Esophagus mucosa (tissue), 1 donor: ENCODE measurements around the gene CBL. TPM values are rescaled to one million over a fixed set of nuclear protein-coding genes. Genes with fewer than 3 reads are reported as not detected.

Experiments used
- ATAC-seq: fragments of 200-7000 bp; cut with Tn5 transposase; one replicate; pipeline ENCODE4 v1.9.1; 2020
- total RNA-seq: library from RNA; stranded (reverse); gene quantifications from one replicate; pipeline ENCODE4 v1.2.4, GENCODE V29; 2023
- donor health status: DM: yes; HTN: yes; CAD: no.

Gene CBL
- total RNA-seq, 1 donor from 2014 or later = 11.0 TPM

DNA sequence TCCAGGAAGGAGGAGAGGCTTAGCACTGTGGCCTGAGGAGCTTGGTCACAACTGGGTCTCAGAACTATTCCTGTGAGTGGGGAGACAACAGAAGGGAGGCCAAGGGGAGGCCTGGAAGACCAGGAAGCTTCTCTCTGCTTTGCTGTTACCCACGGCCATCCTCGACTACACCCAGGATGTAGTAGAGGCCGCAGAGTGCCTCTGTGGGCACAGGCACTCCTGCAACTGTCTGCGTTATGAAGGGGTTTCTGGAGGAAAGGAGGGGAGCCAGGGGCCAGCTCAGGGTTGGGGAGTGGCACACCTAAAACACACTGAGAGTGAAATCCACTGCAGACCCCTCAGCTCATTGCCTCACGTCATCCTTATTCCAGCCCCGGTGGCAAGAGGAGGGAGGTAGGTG is 144.2 kb downstream of the CBL start:
- no peak for ATAC-seq

GRCh38 chr11:119351232-119351631 is 145.1 kb downstream of the CBL start:
- no peak for ATAC-seq

DNA sequence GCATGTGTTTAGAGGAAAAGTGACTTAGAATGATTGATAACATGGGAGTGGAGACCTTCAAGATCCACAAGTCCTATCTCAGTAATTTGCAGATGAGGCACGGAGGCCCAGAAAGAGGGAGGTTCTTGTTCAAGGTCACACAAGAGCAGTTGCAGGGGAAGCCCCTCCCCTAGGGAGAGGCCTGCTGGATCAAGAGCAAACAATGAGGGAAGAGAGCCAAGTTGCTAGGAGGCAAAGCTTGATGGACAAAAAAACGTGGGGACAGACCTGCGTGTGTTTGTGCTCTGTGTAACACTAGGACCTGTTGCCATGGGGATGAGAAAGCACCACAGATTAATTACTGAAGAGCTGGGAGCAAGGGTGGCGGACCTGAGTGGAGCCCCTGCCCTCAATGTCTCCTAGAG is 146.7 kb downstream of the CBL start:
- ATAC-seq = peak; percentile 51

DNA sequence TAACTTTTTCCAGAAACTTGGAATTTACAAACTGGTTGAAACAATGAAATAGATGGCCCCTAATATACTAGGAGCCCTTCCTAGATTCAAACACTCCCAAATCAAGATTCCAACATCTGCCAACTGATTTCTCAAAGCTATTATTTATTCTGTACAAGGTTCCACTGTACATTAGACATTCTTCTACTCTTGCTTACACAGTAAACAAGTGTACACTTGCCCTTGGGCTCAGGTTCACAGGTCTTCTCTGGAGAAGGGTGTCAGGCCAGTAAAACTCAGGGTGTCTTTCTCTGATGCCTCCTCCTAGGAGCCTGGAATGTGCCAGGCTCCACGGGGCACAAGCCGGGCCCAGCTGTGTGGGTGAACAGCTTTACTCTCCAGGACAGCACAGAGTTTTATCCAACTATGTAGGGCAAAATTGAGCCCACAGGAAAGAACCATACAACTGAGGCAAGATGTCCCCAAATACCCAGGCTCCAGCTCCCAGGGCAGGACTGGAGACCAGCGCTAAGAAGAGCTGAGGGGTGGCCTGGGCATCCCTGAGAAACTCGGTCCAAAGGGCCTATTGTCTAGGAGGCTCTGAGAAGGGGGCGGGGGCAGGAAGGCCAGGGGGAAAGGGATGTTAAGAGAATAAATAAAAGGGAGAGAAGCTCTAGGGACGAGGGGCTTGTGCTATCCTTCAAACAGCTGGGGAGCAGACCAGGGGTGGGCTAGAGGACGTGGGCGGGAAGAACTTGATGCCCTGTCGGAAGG is 149.1 kb downstream of the CBL start:
- ATAC-seq = no peak

DNA sequence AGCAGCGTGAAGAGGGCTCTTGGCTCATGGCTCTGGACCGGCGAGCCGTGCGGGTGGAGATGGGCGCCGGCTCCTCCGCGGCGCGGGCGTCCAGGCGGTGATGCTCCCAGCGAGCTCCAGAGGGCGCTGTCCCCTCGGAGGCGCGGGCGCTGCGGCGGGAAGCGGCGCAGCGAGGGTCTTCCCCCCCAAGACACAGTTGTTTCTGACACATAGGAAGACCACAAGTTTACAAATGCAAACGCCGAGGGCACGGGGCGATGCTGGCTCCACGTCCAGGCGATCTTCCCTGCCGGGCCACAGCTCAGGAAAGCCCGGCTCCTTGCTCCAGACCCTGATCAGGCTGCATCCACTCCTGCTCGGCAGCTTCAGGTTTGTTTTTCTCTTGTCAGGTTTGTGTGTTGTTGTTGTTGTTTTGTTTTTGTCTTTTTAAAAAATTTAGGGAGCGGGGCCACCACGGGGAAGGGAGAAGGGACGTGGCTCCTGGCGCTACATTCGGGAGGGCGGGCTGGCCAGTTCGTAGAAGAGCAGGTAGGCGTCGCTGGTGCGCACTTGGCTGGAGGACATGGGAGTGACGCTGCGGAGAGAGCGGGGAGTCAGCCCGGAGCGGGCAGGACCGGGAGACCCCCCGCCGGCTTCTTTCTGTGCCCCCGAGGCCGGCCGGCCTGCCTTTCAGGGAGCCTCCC is 150.4 kb downstream of the CBL start:
- peak; percentile 73 for ATAC-seq

GRCh38 chr11:119357074-119357473 is 150.9 kb downstream of the CBL start:
- ATAC-seq = no peak

Other genes starting within 250 kb of the CBL start
- gene FOXR1, start 234.6 kb upstream of the CBL start, total RNA-seq = not detected
- gene CENATAC, start 208.2 kb upstream of the CBL start, total RNA-seq = 11.9 TPM
- 1,002 TPM for gene RPS25, start 188.0 kb upstream of the CBL start, total RNA-seq
- gene TRAPPC4, start 187.6 kb upstream of the CBL start, total RNA-seq = 42.4 TPM
- gene SLC37A4, start 175.5 kb upstream of the CBL start, total RNA-seq = 7.2 TPM
- gene HYOU1, start 149.1 kb upstream of the CBL start, total RNA-seq = 63.2 TPM
- 17.8 TPM for gene VPS11, start 138.5 kb upstream of the CBL start, total RNA-seq
- 23.7 TPM for gene HMBS, start 121.5 kb upstream of the CBL start, total RNA-seq
- 36.3 TPM for gene DPAGT1, start 104.5 kb upstream of the CBL start, total RNA-seq
- gene C2CD2L, start 99.0 kb upstream of the CBL start, total RNA-seq = 6.5 TPM
- gene HINFP, start 84.8 kb upstream of the CBL start, total RNA-seq = 13.2 TPM
- 0.52 TPM for gene ABCG4, start 57.3 kb upstream of the CBL start, total RNA-seq
- 60.3 TPM for gene NLRX1, start 37.6 kb upstream of the CBL start, total RNA-seq
- not detected for gene NHERF4, start 20.9 kb upstream of the CBL start, total RNA-seq
- gene MCAM, start 110.8 kb downstream of the CBL start, total RNA-seq = 25.0 TPM
- gene RNF26, start 128.2 kb downstream of the CBL start, total RNA-seq = 22.2 TPM
- 2.0 TPM for gene C1QTNF5, start 134.5 kb downstream of the CBL start, total RNA-seq
- gene MFRP, start 140.4 kb downstream of the CBL start, total RNA-seq = not detected
- gene USP2, start 175.4 kb downstream of the CBL start, total RNA-seq = 2.8 TPM
- gene THY1, start 216.8 kb downstream of the CBL start, total RNA-seq = 3.6 TPM